Cardiac fibroblast (primary cell): Measurements from ENCODE around the gene EEFSEC.
A peak's percentile ranks its signal among the peaks of the same experiment; 100 is the strongest.

Experiments used
- DNase-seq, 2 donors: peaks; one replicate each; pipeline versions ENCODE4 v3.0.0 to v3.0.0-alpha.2; 2010; ENCODE audit warnings: low read depth in 2 of 2
- H3K4me3 ChIP-seq, 2 donors: replicated peaks in 1 of 2; 1 replicate in 1 of 2; 2 replicates in 1 of 2; pipeline ENCODE4 v1.5.1; 2011; ENCODE audit warnings: low read depth in 2 of 2, low read length in 2 of 2, mild to moderate bottlenecking in 2 of 2, moderate library complexity in 1 of 2
- TF ChIP-seq, protein P1 (sequence below): IDR thresholded peaks from one replicate; pipeline ENCODE4 v1.5.1; 2011; ENCODE audit warnings: low read depth, mild to moderate bottlenecking, low read length, inconsistent platforms

Gene EEFSEC

DNA sequence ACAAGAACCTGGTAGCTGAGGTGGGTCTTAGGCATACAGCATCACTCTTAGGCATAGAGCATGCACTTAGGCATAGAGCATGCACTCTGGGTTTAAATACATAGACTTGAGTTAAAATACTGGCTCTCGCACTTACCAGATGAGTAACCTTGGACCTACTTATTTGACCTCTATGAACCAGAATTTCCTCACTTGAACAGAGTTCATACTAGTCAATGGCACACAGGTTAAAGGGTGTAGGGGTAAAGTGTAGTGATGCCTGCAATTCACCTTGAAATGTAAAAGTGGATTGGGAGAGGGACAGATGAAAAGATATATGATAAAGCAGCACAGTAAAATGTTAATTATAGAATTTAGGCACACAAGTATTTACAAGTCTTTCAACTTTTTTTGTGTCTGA, 31.3 kb upstream of the EEFSEC start:
- TF ChIP-seq, protein P1, sequence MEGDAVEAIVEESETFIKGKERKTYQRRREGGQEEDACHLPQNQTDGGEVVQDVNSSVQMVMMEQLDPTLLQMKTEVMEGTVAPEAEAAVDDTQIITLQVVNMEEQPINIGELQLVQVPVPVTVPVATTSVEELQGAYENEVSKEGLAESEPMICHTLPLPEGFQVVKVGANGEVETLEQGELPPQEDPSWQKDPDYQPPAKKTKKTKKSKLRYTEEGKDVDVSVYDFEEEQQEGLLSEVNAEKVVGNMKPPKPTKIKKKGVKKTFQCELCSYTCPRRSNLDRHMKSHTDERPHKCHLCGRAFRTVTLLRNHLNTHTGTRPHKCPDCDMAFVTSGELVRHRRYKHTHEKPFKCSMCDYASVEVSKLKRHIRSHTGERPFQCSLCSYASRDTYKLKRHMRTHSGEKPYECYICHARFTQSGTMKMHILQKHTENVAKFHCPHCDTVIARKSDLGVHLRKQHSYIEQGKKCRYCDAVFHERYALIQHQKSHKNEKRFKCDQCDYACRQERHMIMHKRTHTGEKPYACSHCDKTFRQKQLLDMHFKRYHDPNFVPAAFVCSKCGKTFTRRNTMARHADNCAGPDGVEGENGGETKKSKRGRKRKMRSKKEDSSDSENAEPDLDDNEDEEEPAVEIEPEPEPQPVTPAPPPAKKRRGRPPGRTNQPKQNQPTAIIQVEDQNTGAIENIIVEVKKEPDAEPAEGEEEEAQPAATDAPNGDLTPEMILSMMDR, result no peak
- no peak overlapping the region for H3K4me3 ChIP-seq
- DNase-seq, result no peak

DNA sequence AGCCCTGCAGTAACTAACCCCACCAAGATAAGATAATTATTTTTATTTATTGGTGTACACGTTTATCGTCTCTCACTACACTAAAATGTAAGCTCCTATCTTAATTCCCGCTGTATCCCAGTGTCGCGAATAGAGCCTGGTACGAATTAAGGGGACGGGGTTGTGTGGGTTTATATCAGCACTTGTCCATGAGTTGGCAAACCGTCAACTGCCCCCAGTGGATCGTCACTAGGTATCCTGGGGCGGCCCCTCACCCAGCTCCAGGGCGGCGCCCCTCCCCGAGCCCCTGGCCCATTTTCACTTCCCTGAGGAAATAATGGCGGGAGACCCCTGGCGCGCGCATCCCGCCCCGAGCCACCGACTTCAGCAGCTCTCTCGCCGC, 30.1 kb upstream of the EEFSEC start:
- TF ChIP-seq, protein P1, result no peak
- DNase-seq, result no peak
- H3K4me3 ChIP-seq, result peak overlapping the region; percentile 100

DNA sequence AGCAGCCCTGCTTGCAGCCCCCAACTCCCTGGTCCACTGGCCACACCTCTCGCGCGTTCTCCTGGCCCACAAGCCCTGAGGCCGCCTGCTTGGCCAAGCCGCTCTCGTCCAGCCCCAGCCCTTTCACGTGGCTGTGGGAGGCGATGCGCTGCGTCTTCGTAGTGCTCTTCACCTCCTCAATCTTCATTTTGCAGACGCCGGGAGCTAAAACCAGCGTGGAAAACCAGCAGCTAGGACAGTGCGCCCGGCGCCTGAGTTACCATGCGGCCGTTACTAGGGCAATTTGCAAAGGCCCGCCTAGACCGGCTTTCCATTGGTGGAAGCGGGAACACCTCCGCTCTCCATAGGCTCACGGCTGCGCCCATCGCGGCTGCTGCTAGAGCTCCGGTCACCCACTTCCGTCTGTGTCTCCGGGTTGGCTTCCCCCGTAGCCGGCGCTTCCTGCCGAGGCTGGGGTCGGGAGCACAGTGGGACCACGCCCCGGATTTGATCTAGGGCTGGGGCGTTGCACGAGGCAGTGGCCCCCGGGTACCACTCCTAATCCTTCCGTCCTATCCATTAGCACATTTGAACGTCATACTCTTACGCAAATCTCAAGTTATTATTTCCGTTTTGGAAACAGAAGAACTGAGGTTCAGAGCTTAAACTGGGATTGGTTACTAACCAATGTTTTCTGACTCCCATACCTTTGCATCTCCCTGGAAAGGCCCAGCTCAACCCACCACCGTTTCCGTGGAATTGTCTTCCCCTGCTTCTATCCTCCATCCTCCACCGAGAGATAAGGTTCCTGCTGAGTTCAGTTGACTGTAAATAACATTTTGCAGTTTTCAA, 29.5 kb upstream of the EEFSEC start, which contains the start of gene RUVBL1:
Gene RUVBL1, minus strand, starts transcription at position 275 of the 831 bp plus-strand sequence. Its CDS starts 88 bp downstream, at position 187.
- peak within 1 kb of the TSS; percentile 100 for H3K4me3 ChIP-seq
- TF ChIP-seq, protein P1, result no peak
- peak; percentile 98 to 99 for DNase-seq

- H3K4me3 ChIP-seq, result no peak overlapping the region
- TF ChIP-seq, protein P1, result no peak
- DNase-seq, result no peak
Measured at GRCh38 chr3:128127236-128127635, 26.0 kb upstream of the EEFSEC start.

GRCh38 chr3:128128251-128128650, 25.0 kb upstream of the EEFSEC start:
- DNase-seq, result no peak
- TF ChIP-seq, protein P1, result no peak
- H3K4me3 ChIP-seq, result no peak overlapping the region

DNA sequence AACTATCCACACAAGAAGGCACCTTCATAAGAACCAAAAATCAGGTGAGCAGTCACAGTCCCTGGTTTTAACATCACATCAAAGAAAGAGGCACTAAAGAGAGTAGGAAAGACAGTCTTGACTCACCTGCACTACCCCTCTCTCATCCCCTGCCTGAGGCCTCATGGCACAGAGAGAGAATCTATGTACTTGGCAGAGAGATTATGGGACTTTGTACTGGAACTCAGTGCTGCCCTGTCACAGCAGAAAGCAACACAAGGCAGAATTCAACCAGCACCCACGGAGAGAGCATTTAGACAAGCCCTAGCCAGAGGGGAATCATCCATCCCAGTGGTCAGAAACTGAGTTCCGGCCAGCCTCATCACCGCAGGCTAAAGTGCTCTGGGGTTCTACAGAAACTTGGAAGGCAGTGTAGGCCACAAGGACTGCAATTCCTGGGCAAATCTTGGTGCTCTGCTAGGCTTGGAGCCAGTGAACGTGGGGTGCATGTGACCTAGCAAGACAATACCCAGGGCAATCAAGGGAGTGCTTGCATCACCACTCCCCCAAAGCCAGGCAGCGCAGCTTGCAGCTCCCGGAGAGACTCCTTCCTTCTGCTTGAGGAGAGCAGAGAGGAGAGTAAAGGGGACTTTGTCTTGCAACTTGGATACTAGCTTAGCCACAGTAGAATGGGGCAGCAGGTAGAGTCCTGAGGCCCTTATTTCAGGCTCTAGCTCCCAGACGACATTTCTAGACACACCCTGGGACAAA, 21.2 kb upstream of the EEFSEC start:
- DNase-seq, result no peak
- TF ChIP-seq, protein P1, result no peak
- no peak overlapping the region for H3K4me3 ChIP-seq
